ENCODE data around the gene WAS. TPM values are rescaled to one million over a fixed set of nuclear protein-coding genes. Genes with fewer than 3 reads are reported as not detected.
"Not testable (repeated sequence)": the region's sequence is repeated elsewhere in the genome, so short reads cannot be mapped to it uniquely, and the experiment has no call there.

Gene WAS
- total and polyA plus RNA-seq, 12 donors = 1.1 to 22.5 (median 11.2) TPM

DNA sequence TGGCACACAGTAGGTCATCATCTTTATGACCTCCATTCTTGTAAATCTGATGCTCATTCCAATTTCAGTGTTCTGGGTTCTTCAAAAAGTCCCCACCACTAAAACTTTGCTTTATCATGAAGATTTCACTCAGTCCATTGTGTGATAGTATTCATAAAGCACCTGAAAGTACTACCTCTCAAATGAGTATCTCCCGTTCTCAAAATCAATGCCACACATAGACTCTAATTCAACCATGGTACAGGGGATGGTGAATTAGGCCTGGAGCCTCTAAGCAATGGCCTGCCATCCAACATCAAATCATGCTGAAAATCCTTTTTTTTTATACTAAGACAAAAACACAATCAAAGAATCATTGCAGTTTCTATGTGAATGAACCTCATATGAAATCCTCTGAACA, 19.4 kb upstream of the WAS start:
- H3K27ac ChIP-seq = no peak overlapping the region
- intact Hi-C loops (cut with DNase I) = no loop called here
- TF ChIP-seq, protein P1, sequence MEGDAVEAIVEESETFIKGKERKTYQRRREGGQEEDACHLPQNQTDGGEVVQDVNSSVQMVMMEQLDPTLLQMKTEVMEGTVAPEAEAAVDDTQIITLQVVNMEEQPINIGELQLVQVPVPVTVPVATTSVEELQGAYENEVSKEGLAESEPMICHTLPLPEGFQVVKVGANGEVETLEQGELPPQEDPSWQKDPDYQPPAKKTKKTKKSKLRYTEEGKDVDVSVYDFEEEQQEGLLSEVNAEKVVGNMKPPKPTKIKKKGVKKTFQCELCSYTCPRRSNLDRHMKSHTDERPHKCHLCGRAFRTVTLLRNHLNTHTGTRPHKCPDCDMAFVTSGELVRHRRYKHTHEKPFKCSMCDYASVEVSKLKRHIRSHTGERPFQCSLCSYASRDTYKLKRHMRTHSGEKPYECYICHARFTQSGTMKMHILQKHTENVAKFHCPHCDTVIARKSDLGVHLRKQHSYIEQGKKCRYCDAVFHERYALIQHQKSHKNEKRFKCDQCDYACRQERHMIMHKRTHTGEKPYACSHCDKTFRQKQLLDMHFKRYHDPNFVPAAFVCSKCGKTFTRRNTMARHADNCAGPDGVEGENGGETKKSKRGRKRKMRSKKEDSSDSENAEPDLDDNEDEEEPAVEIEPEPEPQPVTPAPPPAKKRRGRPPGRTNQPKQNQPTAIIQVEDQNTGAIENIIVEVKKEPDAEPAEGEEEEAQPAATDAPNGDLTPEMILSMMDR (IDR thresholded peaks at IDR 0.05) = no peak
- no peak for TF ChIP-seq POLR2A (IDR thresholded peaks at IDR 0.05)
- H3K4me1 ChIP-seq (replicated peaks in 1 of 2) = no peaks in the 10 kb centered on the region
- H3K36me3 ChIP-seq (replicated peaks in 1 of 2) = no peaks in the 10 kb centered on the region
- 74 to 90% (median 83%) methylated on average over 1 of the region's 1 CpG; no CpG with 5 or more reads in 1 of the 4 donors for WGBS, 4 donors
- H3K27me3 ChIP-seq = peaks cover 5% of the 10 kb centered on the region
- H3K4me3 ChIP-seq = no peak overlapping the region
- no peaks in the 10 kb centered on the region for H3K9me3 ChIP-seq (replicated peaks in 1 of 3)
- no peak for DNase-seq

DNA sequence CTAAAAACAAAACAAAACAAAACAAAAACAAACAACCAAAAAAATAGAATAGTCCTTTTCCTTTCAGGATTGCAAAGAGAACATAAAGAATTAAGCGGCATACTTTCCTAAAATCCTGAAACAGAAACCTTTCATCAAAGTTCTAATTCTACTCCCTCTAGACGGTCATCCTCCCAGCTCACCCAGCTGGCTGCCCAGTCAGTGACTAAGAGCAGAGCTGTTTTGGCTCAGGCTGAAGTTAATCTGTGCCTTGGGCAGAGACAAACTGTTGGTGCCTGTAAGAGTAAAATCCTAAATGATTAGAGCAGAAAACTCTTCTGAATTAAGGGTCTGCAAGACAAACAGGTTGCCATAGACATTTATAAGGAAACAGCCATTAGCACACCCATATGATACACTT, 17.6 kb upstream of the WAS start:
- TF ChIP-seq, protein P1 (IDR thresholded peaks at IDR 0.05) = no peak
- TF ChIP-seq POLR2A (IDR thresholded peaks at IDR 0.05) = no peak
- Histone ChIP-seq H3K4me3 (no peak overlapping the region), H3K27ac (no peak overlapping the region), H3K27me3 (peaks cover 5% of the 10 kb centered on the region), H3K9me3 (replicated peaks in 1 of 3) (no peaks in the 10 kb centered on the region), H3K4me1 (replicated peaks in 1 of 2) (no peaks in the 10 kb centered on the region), H3K36me3 (replicated peaks in 1 of 2) (no peaks in the 10 kb centered on the region)
- no peak for DNase-seq
- intact Hi-C loops (cut with DNase I) = no loop called here
- WGBS, 4 donors = 55 to 74% (median 69%) methylated on average over 1 to 2 of the region's 2 CpGs

DNA sequence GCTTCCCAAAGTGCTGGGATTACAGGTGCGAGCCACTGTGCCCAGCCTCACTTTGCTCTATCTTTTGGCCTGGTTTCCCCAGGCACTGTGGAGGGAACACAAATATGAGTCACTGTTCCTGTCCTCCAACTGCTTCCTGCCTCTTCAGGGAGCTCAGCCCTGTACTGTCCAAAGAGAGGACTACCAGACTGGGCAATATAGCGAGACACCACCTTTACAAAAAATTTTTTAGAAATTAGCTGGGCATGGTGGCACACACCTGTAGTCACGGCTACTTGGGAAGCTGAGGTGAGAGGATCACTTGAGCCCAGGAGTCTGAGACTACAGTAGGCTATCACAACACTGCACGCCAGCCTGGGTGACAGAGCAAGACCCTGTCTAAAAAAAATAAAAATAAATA, 16.9 kb upstream of the WAS start:
- H3K36me3 ChIP-seq (replicated peaks in 1 of 2) = no peaks in the 10 kb centered on the region
- H3K9me3 ChIP-seq (replicated peaks in 1 of 3) = no peaks in the 10 kb centered on the region
- H3K4me1 ChIP-seq (replicated peaks in 1 of 2) = no peaks in the 10 kb centered on the region
- no peak for TF ChIP-seq POLR2A (IDR thresholded peaks at IDR 0.05)
- TF ChIP-seq, protein P1 (IDR thresholded peaks at IDR 0.05) = no peak
- H3K27ac ChIP-seq = no peak overlapping the region
- no peak overlapping the region for H3K4me3 ChIP-seq
- peaks cover 5% of the 10 kb centered on the region for H3K27me3 ChIP-seq
- WGBS, 4 donors = 71 to 81% (median 74%) methylated on average over 4 of the region's 4 CpGs
- no peak for DNase-seq
- intact Hi-C loops (cut with DNase I) = no loop called here

GRCh38 chrX:48667509-48667908, 16.1 kb upstream of the WAS start:
- Histone ChIP-seq H3K27ac (no peak overlapping the region), H3K4me3 (no peak overlapping the region), H3K36me3 (replicated peaks in 1 of 2) (no peaks in the 10 kb centered on the region), H3K27me3 (peaks cover 7% of the 10 kb centered on the region), H3K9me3 (replicated peaks in 1 of 3) (no peaks in the 10 kb centered on the region), H3K4me1 (replicated peaks in 1 of 2) (no peaks in the 10 kb centered on the region)
- TF ChIP-seq, protein P1 (IDR thresholded peaks at IDR 0.05) = no peak
- no peak for TF ChIP-seq POLR2A (IDR thresholded peaks at IDR 0.05)
- WGBS, 4 donors = 75 to 86% (median 80%) methylated on average over 4 of the region's 4 CpGs
- DNase-seq = no peak
- intact Hi-C loops (cut with DNase I) = no loop called here

- H3K27me3 ChIP-seq; H3K4me1 ChIP-seq (replicated peaks in 1 of 2); H3K9me3 ChIP-seq (replicated peaks in 1 of 3); H3K27ac ChIP-seq; intact Hi-C loops (cut with DNase I); H3K36me3 ChIP-seq (replicated peaks in 1 of 2); DNase-seq; H3K4me3 ChIP-seq: not testable (repeated sequence)
- WGBS, 4 donors = 63 to 76% (median 72%) methylated on average over 8 to 11 of the region's 11 CpGs
Measured at GRCh38 chrX:48668187-48668586, 15.4 kb upstream of the WAS start.
